MCF 10A (cell line): ENCODE data around the gene RSPH9. TPM values are rescaled to one million over a fixed set of nuclear protein-coding genes. Genes with fewer than 3 reads are reported as not detected.

Experiments
- BruUV-seq: library from RNA; stranded (reverse); fragments of 400-500 nt; replicated peaks from 2 replicates; lab custom pipeline; 2021; lab: Mats Ljungman, UMichigan
- CTCF ChIA-PET: fragments of 300-600 bp; sonication (Branson Sonifier 250); formaldehyde crosslinking; extraction: SDS; loops from one replicate; lab custom pipeline; 2021; ENCODE audit warnings: antibody characterized with exemption, inconsistent platforms; lab: Yijun Ruan, JAX
- POLR2A ChIA-PET: fragments of 300-600, 350-650 bp; sonication (Branson Sonifier 250); formaldehyde crosslinking; extraction: SDS; loops from one replicate; lab custom pipeline; 2020; ENCODE audit warnings: antibody characterized with exemption, inconsistent platforms; lab: Yijun Ruan, JAX
- DNase-seq: peaks from one replicate; pipeline ENCODE4 v3.0.0-alpha.2; 2018; ENCODE audit not compliant: unreplicated experiment
- H3K27ac Mint-ChIP-seq: one replicate; pipeline ENCODE4 v1.8.0; 2022; ENCODE audit warnings: mild to moderate bottlenecking, low read depth, mixed read lengths; ENCODE audit not compliant: unreplicated experiment
- H3K27me3 Mint-ChIP-seq: one replicate; pipeline ENCODE4 v1.8.0; 2022; ENCODE audit warnings: mixed read lengths; ENCODE audit not compliant: insufficient read depth, unreplicated experiment
- H3K36me3 Mint-ChIP-seq: one replicate; pipeline ENCODE4 v1.8.0; 2022; ENCODE audit warnings: mild to moderate bottlenecking, moderate library complexity, mixed read lengths; ENCODE audit not compliant: insufficient read depth, unreplicated experiment
- H3K4me1 Mint-ChIP-seq: one replicate; pipeline ENCODE4 v1.8.0; 2022; ENCODE audit warnings: mixed read lengths; ENCODE audit not compliant: insufficient read depth, unreplicated experiment
- H3K4me3 Mint-ChIP-seq: one replicate; pipeline ENCODE4 v1.8.0; 2022; ENCODE audit warnings: mild to moderate bottlenecking, moderate library complexity, mixed read lengths; ENCODE audit not compliant: unreplicated experiment
- H3K9me3 Mint-ChIP-seq: one replicate; pipeline ENCODE4 v1.8.0; 2022; ENCODE audit warnings: mixed read lengths; ENCODE audit not compliant: unreplicated experiment
- intact Hi-C: fragments of 100-400 bp; cut with micrococcal nuclease; formaldehyde crosslinking; loops from 2 replicates; pipeline ENCODE4 v1.14.1; 2022
- total RNA-seq: library from RNA; stranded (reverse); gene quantifications from 2 replicates; pipeline ENCODE4 v1.2.3, GENCODE V29; 2022
- TF ChIP-seq, protein P1 (sequence below): fragments of 200-600 bp; IDR thresholded peaks from one replicate; pipeline ENCODE4 v1.8.0; 2022; ENCODE audit warnings: antibody characterized with exemption, mild to moderate bottlenecking; ENCODE audit not compliant: unreplicated experiment

The RSPH9 gene
- total RNA-seq, 1 experiment from 2014 or later, result not detected

DNA sequence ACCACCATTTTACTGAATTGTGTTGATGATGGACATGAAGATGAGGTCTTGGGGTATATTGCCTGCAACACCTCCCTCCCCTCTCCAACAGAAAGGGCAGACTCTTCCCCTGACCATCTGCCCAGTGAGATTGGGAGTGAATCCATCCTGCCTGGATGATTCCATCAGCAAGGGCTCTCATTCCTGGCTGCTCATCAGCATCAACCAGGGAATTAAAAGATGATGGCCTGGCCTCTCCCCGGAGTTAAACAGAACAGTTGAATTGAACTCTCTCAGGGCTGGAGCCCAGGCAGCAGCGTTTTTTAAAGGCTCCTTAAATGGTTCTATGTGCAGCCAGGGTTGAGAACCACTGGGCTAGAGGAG lies 57.3 kb downstream of the RSPH9 start:
- H3K4me3 Mint-ChIP-seq, result peak overlapping the region; percentile 8
- intact Hi-C loops, result loop anchor here (5.0 kb wide), 1 partner anchor 35 kb away; no protein-coding TSS in a partner anchor

DNA sequence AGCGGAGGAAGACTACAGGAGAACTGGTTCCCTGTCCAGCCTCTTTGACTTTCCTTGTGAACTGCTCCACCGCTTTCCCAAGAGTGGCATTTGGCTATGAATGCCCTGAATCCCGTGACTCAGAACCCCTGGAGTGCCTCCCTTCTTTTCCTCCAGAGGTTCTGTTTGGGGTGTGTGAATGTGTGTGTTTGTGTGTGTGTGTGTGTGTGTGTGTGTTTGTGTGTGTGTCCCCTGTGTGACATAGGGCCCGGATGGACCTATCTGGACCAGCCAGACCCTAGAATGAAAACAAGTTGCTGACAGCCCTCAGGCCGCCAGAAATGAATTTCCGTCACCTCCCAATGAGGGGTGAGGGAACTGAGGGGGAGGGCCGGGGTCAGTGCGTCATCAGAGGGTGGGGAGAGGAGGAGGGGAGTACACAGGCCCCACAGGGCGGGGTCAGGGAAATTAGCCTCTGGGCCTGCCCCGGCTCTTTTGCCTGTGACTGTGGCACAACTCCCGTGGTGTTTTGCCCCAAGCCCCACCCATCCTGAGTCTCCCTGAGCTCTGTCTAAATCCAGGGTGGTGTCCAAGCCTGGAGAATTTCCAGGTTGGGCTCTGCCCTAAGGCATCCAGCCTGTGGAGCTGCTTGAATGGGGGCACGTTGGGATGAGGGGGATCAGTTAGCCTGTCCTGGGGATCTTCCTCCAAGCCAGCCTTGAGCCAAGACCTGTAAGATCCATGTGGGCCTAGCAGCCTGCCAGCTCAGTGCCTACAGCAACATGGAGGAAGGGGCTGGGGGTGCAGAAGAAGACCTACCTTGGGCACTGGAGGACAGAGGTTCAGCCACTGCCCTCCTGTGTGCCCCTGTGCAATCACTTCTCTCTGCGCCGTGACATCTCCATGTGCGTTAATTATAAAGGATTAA lies 58.0 kb downstream of the RSPH9 start:
- ChIA-PET CTCF (interaction anchor here (0.6 to 1.2 kb wide), 5 partner anchors 11 to 378 kb away, joined by 3 to 6 read pairs (median 4); no protein-coding TSS in a partner anchor), POLR2A (interaction anchor here (0.6 to 2.2 kb wide), 7 partner anchors 11 to 88 kb away, joined by 3 to 38 read pairs (median 4); partner anchors contain the start of genes GTPBP2 and MRPS18A)
- intact Hi-C loops, result loop anchor here (5.0 kb wide), 1 partner anchor 35 kb away; no protein-coding TSS in a partner anchor
- H3K27me3 Mint-ChIP-seq, result no peaks in the 10 kb centered on the region
- peak; percentile 97 for DNase-seq
- TF ChIP-seq, protein P1, sequence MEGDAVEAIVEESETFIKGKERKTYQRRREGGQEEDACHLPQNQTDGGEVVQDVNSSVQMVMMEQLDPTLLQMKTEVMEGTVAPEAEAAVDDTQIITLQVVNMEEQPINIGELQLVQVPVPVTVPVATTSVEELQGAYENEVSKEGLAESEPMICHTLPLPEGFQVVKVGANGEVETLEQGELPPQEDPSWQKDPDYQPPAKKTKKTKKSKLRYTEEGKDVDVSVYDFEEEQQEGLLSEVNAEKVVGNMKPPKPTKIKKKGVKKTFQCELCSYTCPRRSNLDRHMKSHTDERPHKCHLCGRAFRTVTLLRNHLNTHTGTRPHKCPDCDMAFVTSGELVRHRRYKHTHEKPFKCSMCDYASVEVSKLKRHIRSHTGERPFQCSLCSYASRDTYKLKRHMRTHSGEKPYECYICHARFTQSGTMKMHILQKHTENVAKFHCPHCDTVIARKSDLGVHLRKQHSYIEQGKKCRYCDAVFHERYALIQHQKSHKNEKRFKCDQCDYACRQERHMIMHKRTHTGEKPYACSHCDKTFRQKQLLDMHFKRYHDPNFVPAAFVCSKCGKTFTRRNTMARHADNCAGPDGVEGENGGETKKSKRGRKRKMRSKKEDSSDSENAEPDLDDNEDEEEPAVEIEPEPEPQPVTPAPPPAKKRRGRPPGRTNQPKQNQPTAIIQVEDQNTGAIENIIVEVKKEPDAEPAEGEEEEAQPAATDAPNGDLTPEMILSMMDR, result no peak
- H3K9me3 Mint-ChIP-seq, result no peaks in the 10 kb centered on the region
- TSS peak; percentile 56 for BruUV-seq
- no peaks in the 10 kb centered on the region for H3K36me3 Mint-ChIP-seq
- H3K4me1 Mint-ChIP-seq, result peaks cover 26% of the 10 kb centered on the region
- peak overlapping the region; percentile 83 for H3K27ac Mint-ChIP-seq
- peak overlapping the region; percentile 8 for H3K4me3 Mint-ChIP-seq

More for the DNA sequence above, 57.3 kb downstream of the RSPH9 start:
- TF ChIP-seq, protein P1, result no peak
- CTCF ChIA-PET, result no interaction called here
- Mint-ChIP-seq H3K27ac (peak overlapping the region; percentile 83), H3K9me3 (no peaks in the 10 kb centered on the region), H3K27me3 (no peaks in the 10 kb centered on the region), H3K36me3 (no peaks in the 10 kb centered on the region), H3K4me1 (peaks cover 26% of the 10 kb centered on the region)
- no peak for DNase-seq
- BruUV-seq, result no TSS peak
- POLR2A ChIA-PET, result interaction anchor here (0.7 kb wide), 1 partner anchor 75 kb away, joined by 4 read pairs; no protein-coding TSS in a partner anchor

DNA sequence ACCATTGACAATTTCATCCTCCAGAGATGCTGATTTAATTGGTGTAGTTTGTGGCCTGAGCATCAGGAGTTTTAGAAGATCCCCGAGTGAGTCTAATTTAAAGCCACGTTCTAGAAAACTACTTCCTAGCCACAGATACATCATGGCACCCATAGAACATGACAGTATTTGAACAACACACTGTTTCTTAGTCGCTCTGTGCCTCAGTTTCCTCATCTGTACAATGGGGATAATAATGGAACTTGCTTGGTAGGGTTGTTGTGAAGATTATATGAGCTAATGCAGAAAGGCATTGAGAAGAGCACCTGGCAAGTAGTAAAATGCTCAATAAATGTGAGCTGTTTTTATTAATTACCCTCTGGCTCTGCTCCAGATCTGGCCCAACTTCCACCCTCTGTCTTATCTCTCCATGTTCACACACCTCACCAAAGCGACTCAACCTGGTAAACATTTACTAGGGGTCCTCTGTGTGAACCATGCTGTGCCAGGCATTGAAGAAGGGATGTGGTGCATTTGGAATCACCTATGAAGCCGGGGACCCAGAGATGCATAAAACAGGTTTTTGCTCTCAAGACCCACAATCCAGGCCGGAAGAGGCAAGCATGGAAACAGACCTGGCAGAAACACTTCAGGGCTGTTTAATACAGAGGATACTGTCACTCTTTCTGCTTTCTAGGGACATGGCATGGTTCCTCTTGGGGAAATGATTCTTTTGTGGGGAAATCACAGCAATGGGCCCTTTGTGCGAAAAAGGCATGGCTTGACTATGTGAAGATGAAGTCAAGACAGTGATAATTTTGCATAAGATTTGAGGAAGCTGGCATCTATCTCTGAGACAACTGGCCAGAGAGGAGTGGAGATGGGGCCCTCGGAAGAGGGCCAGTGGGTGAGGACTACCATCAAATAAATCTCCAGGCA lies 58.9 kb downstream of the RSPH9 start:
- no TSS peak for BruUV-seq
- intact Hi-C loops, result loop anchor here (5.0 kb wide), 1 partner anchor 36 kb away; no protein-coding TSS in a partner anchor
- ChIA-PET CTCF (interaction anchor here (0.6 to 1.2 kb wide), 5 partner anchors 12 to 377 kb away, joined by 3 to 6 read pairs (median 4); no protein-coding TSS in a partner anchor), POLR2A (interaction anchor here (0.6 to 2.2 kb wide), 8 partner anchors 16 to 1011 kb away, joined by 3 to 38 read pairs (median 4); partner anchors contain the start of genes GTPBP2 and MRPS18A)
- TF ChIP-seq, protein P1, result no peak
- Mint-ChIP-seq H3K27me3 (no peaks in the 10 kb centered on the region), H3K4me3 (no peak overlapping the region), H3K36me3 (no peaks in the 10 kb centered on the region), H3K9me3 (no peaks in the 10 kb centered on the region), H3K27ac (no peak overlapping the region), H3K4me1 (peaks cover 26% of the 10 kb centered on the region)
- DNase-seq, result no peak
